Measurements from ENCODE around the gene TCAIM.
"Not testable (repeated sequence)": the region's sequence is repeated elsewhere in the genome, so short reads cannot be mapped to it uniquely, and the experiment has no call there.

Gene TCAIM

DNA sequence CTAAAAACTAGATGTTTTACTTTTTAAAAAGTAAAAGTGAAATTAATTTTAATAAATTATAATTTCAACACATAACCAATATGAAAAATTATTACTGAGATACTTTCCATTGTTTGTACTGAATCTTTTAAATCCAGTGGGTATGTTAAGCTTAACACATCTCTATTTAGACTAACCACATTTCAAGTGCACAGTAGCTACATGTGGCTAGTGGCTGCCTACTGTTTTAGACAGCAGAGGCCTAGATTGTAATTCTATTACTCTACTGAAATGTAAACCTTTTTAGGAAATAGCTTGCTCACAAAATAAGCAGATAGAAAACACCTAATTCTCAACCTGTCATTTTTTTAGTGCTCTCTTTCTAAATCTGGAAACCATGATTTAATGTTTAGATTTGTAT is 4.9 kb downstream of the TCAIM start:
- no peak for DNase-seq (ENCODE audit: low read depth)

GRCh38 chr3:44346590-44346989 is 8.0 kb downstream of the TCAIM start:
- not testable (repeated sequence) for DNase-seq (ENCODE audit: low read depth)

GRCh38 chr3:44348993-44349392 is 10.4 kb downstream of the TCAIM start:
- DNase-seq (ENCODE audit: low read depth): no peak

GRCh38 chr3:44353355-44353924 is 14.9 kb downstream of the TCAIM start:
- DNase-seq (ENCODE audit: low read depth): no peak

GRCh38 chr3:44355362-44356033 is 16.9 kb downstream of the TCAIM start:
- DNase-seq (ENCODE audit: low read depth): no peak

- DNase-seq (ENCODE audit: low read depth): no peak
These were observed 20.7 kb downstream of the TCAIM start for GRCh38 chr3:44359146-44359751.

DNA sequence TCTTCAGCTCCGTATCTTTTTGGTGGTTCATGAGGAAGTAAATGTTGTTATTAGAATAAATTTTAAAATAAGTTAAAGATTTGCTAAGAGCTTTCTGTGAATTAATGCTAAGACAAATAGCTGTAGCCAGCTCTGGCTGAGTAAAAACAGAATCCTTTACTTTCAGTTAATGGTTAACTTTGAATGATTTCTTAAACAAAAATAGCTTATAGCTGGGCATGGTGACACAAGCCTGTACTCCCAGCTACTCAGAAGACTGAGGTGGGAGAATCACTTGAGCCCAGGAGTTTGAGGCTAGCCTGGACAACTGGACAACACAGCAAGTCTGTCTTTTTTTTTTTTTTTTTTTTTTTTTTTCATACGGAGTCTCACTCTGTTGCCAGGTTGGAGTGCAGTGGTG is 25.0 kb downstream of the TCAIM start:
- DNase-seq (ENCODE audit: low read depth): no peak

DNA sequence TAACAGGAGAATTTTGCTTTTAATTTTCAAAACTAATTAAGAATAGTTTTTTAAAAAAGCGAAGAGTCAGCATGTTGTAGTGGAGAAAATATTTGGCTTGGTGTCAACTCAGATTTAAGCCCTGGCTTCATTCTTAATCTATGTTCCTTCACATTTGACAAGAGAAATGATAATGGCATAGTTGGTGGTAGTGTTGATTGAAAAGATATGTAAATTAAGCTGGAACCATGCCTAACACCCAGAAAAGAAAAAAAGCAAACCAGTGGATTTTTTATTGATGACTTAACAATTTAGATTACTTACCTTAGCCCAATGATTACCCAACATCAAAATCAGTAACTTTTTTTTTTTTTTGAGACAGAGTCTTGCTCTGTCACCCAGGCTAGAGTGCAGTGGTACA is 27.4 kb downstream of the TCAIM start:
- DNase-seq (ENCODE audit: low read depth): no peak

- DNase-seq (ENCODE audit: low read depth): no peak
These were observed 36.9 kb downstream of the TCAIM start for GRCh38 chr3:44375450-44375849.

- no peak for DNase-seq (ENCODE audit: low read depth)
These were observed 48.8 kb downstream of the TCAIM start for GRCh38 chr3:44387404-44387803.

- no peak for DNase-seq (ENCODE audit: low read depth)
These were observed 53.9 kb downstream of the TCAIM start for GRCh38 chr3:44392489-44392888.

- DNase-seq (ENCODE audit: low read depth): no peak
These were observed 57.1 kb downstream of the TCAIM start for GRCh38 chr3:44395714-44396113.

GRCh38 chr3:44396200-44397171 is 57.9 kb downstream of the TCAIM start:
- DNase-seq (ENCODE audit: low read depth): no peak

GRCh38 chr3:44398271-44398670 is 59.7 kb downstream of the TCAIM start:
- not testable (repeated sequence) for DNase-seq (ENCODE audit: low read depth)

DNA sequence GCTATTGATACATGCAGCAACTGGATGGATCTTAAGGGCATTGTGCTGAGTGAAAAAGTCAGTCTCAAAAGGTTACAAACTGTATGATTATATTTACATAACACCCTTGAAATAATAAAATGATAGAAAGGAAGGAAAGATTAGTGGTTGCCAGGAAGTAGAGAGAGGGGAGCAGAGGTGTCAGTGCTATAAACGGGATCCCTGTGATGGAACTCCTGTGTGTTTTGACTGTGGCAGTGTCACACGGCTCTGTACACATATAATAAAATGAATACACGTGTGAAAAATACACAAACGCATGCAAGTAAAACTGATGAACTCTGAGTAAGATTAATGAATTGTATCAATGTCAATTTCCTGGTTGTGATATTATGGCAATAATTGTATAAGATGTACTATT is 60.3 kb downstream of the TCAIM start:
- DNase-seq (ENCODE audit: low read depth): no peak

DNA sequence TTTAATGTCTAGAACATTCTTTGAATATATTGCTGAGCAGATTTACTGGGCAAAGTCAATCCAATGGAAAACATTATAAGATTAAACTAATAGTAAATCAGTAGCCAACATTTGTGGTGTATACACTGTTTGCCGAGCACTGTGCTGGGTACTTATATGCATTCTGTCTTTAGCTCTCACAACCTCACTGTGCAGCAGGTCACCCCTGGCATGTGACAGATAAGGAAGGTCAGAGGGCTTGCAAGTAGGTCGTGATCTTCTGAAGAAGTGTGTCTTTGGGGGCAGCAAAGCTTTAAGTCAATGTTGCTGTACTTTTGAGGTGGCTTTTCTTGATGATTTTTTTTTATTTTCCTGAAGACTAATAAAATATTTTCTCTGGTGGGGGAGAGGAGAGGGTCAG is 62.2 kb downstream of the TCAIM start:
- no peak for DNase-seq (ENCODE audit: low read depth)

- no peak for DNase-seq (ENCODE audit: low read depth)
These were observed 64.0 kb downstream of the TCAIM start for GRCh38 chr3:44402548-44402947.

DNA sequence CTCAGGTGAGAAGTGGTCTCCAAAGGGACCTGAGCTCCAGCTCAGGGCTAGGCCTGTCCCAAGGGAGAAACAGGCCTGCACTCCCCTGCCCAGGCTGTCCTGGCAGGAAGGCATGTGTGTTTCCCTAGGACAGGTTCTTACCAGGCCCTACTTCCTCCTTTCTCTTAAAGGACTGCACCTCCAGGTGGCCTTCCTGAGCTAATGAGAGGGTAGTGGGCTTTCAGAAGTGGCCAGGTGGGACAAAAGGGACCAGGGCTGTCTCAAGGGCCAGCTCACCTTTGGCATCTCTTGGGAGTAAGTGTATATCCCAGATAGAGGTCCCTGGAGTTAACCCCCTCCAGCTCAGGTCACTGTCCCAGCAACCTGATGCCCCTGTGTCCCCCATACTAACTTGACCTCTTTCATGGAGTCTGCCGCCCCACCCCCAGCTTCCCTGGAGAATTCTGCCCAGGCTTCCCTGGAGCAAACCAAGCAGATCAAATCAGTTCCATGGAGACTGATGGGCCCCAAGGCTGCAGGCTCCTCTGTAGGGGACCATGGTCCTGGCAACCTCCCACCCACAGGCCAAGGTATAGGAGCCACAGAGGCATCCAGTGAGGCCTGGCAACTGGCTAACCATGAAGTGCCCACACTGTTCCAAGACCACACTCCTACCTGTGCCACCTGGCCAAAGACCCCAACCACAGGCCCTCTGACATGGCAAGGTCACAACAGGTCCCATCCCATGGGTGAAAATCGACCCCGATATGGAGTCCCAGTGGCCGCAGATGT is 71.3 kb downstream of the TCAIM start:
- DNase-seq (ENCODE audit: low read depth): no peak

GRCh38 chr3:44411031-44411645 is 72.6 kb downstream of the TCAIM start:
- no peak for DNase-seq (ENCODE audit: low read depth)

DNA sequence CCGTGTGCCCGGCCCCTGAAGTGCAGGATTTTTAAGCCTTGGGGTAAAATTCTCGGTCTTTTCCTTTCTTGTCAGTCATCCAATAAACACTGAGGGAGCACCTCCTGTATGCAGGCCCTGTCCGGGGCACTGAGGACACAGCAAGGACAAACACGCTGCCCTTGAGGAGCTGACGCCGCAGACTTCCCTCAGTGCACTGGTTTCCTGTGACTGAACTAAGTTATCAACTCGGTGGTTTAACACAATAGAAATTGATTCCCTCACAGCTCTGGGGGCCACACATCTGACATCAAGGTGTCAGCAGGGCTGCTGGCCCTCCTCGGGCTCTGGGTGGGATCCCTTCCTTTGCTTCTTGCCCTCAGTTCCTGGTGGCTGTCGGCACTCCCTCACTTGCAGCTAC is 73.8 kb downstream of the TCAIM start:
- DNase-seq (ENCODE audit: low read depth): no peak

- DNase-seq (ENCODE audit: low read depth): no peak
These were observed 76.0 kb downstream of the TCAIM start for GRCh38 chr3:44414517-44415090.

Data from stimulated activated CD8-positive, alpha-beta memory T cell treated with anti-CD3 and anti-CD28 coated beads, Interleukin-15, amount 100 ng/mL, for 24 hours (primary cell).